NCI-H146 treated with DMSO at 0.1 percent for 48 hours (cell line): Measurements from ENCODE around the gene LCN10.
A peak's percentile ranks its signal among the peaks of the same experiment; 100 is the strongest.

Experiments used
- DNase-seq: peaks from one replicate; lab custom pipeline; 2025; ENCODE audit not compliant: unreplicated experiment; lab: John Stamatoyannopoulos, UW

LCN10 gene

GRCh38 chr9:136740491-136740890 lies 2.2 kb downstream of the LCN10 start:
- no peak for DNase-seq

GRCh38 chr9:136740069-136740468 lies 2.7 kb downstream of the LCN10 start:
- no peak for DNase-seq

- DNase-seq = no peak
Measured at GRCh38 chr9:136739509-136739908, 3.2 kb downstream of the LCN10 start.

GRCh38 chr9:136738960-136739359 lies 3.8 kb downstream of the LCN10 start:
- DNase-seq = no peak

- no peak for DNase-seq
Measured at GRCh38 chr9:136735812-136736480, 6.8 kb downstream of the LCN10 start.

- DNase-seq = no peak
Measured at GRCh38 chr9:136734837-136735496, 7.8 kb downstream of the LCN10 start.

- DNase-seq = no peak
Measured at GRCh38 chr9:136733611-136734010, 9.1 kb downstream of the LCN10 start.

GRCh38 chr9:136732444-136733178 lies 10.1 kb downstream of the LCN10 start:
- no peak for DNase-seq

GRCh38 chr9:136729926-136730325 lies 12.8 kb downstream of the LCN10 start:
- no peak for DNase-seq

- DNase-seq = no peak
Measured at GRCh38 chr9:136729144-136729543, 13.6 kb downstream of the LCN10 start.

- no peak for DNase-seq
Measured at GRCh38 chr9:136728548-136729123, 14.1 kb downstream of the LCN10 start.

- DNase-seq = peak; percentile 25
Measured at GRCh38 chr9:136728080-136728547, 14.6 kb downstream of the LCN10 start.

- no peak for DNase-seq
Measured at GRCh38 chr9:136726631-136727191, 16.0 kb downstream of the LCN10 start.

GRCh38 chr9:136726118-136726517 lies 16.6 kb downstream of the LCN10 start:
- no peak for DNase-seq

- no peak for DNase-seq
Measured at GRCh38 chr9:136725612-136726011, 17.1 kb downstream of the LCN10 start.

GRCh38 chr9:136724772-136725171 lies 18.0 kb downstream of the LCN10 start:
- no peak for DNase-seq

GRCh38 chr9:136723989-136724388 lies 18.8 kb downstream of the LCN10 start:
- DNase-seq = no peak

GRCh38 chr9:136723362-136723976 lies 19.3 kb downstream of the LCN10 start:
- DNase-seq = no peak

GRCh38 chr9:136722969-136723356 lies 19.8 kb downstream of the LCN10 start:
- no peak for DNase-seq

GRCh38 chr9:136722093-136722968 lies 20.4 kb downstream of the LCN10 start:
- DNase-seq = no peak
